Parathyroid adenoma (tissue), 2 donors: Measurements from ENCODE around the gene ABTB1.

Experiments used
- H2AFZ ChIP-seq: fragments of 300-600 bp; sonication (generic); one replicate; pipeline ENCODE4 v1.7.0; 2017; ENCODE audit warnings: antibody characterized with exemption, mild to moderate bottlenecking
- H3K27ac ChIP-seq: fragments of 300-600 bp; sonication (generic); one replicate; pipeline ENCODE4 v1.7.0; 2017
- H3K27me3 ChIP-seq: fragments of 300-600 bp; sonication (generic); one replicate; pipeline ENCODE4 v1.7.0; 2017; ENCODE audit warnings: low read length; ENCODE audit not compliant: control insufficient read depth, insufficient read depth
- H3K36me3 ChIP-seq: fragments of 300-600 bp; sonication (generic); one replicate; pipeline ENCODE4 v1.7.0; 2017; ENCODE audit warnings: low read length; ENCODE audit not compliant: control insufficient read depth, insufficient read depth
- H3K4me1 ChIP-seq: fragments of 300-600 bp; sonication (generic); one replicate; pipeline ENCODE4 v1.7.0; 2017; ENCODE audit warnings: control low read depth
- H3K4me2 ChIP-seq: fragments of 300-600 bp; sonication (generic); one replicate; pipeline ENCODE4 v1.7.0; 2017; ENCODE audit warnings: low read length
- H3K4me3 ChIP-seq: fragments of 300-600 bp; sonication (generic); one replicate; pipeline ENCODE4 v1.7.0; 2017; ENCODE audit warnings: low read depth, low read length
- H3K79me2 ChIP-seq: fragments of 300-600 bp; sonication (generic); one replicate; pipeline ENCODE4 v1.7.0; 2017; ENCODE audit warnings: control low read depth
- H3K9ac ChIP-seq: fragments of 300-600 bp; sonication (generic); one replicate; pipeline ENCODE4 v1.7.0; 2017; ENCODE audit warnings: mild to moderate bottlenecking
- H3K9me3 ChIP-seq: fragments of 300-600 bp; sonication (generic); one replicate; pipeline ENCODE4 v1.7.0; 2017; ENCODE audit warnings: low read length; ENCODE audit not compliant: control insufficient read depth
- CTCF ChIP-seq: fragments of 300-600 bp; sonication (generic); IDR thresholded peaks from one replicate; pipeline ENCODE4 v1.7.0; 2017; ENCODE audit warnings: antibody characterized with exemption, mild to moderate bottlenecking
- donor health status: primary hyperparathyroidism.

ABTB1 gene

GRCh38 chr3:127634653-127635052 is 38.1 kb upstream of the ABTB1 start:
- Histone ChIP-seq H2AFZ (no peak overlapping the region), H3K4me1 (peaks cover 9% of the 10 kb centered on the region), H3K27ac (no peak overlapping the region), H3K9me3 (no peaks in the 10 kb centered on the region), H3K79me2 (no peaks in the 10 kb centered on the region), H3K9ac (no peak overlapping the region), H3K4me2 (no peak overlapping the region), H3K27me3 (no peaks in the 10 kb centered on the region), H3K36me3 (no peaks in the 10 kb centered on the region), H3K4me3 (no peak overlapping the region)
- no peak for TF ChIP-seq CTCF

- TF ChIP-seq CTCF, result no peak
Measured at GRCh38 chr3:127637546-127637945, 35.2 kb upstream of the ABTB1 start.

GRCh38 chr3:127637971-127638370 is 34.8 kb upstream of the ABTB1 start:
- TF ChIP-seq CTCF, result no peak
- Histone ChIP-seq H3K27ac (no peak overlapping the region), H3K27me3 (no peaks in the 10 kb centered on the region), H3K4me3 (no peak overlapping the region), H3K4me2 (no peak overlapping the region), H3K4me1 (no peaks in the 10 kb centered on the region), H3K9ac (no peak overlapping the region), H3K36me3 (no peaks in the 10 kb centered on the region), H3K9me3 (no peaks in the 10 kb centered on the region), H3K79me2 (no peaks in the 10 kb centered on the region), H2AFZ (no peak overlapping the region)

More at GRCh38 chr3:127637546-127637945, 35.2 kb upstream of the ABTB1 start:
- H3K27me3 ChIP-seq, result no peaks in the 10 kb centered on the region
- no peak overlapping the region for H3K9ac ChIP-seq
- no peaks in the 10 kb centered on the region for H3K9me3 ChIP-seq
- H2AFZ ChIP-seq, result no peak overlapping the region
- H3K27ac ChIP-seq, result no peak overlapping the region
- no peak overlapping the region for H3K4me2 ChIP-seq
- no peaks in the 10 kb centered on the region for H3K4me1 ChIP-seq
- no peak overlapping the region for H3K4me3 ChIP-seq
- H3K79me2 ChIP-seq, result no peaks in the 10 kb centered on the region
- H3K36me3 ChIP-seq, result no peaks in the 10 kb centered on the region

GRCh38 chr3:127639173-127640041 is 33.3 kb upstream of the ABTB1 start:
- H3K79me2 ChIP-seq, result no peaks in the 10 kb centered on the region
- H3K27me3 ChIP-seq, result no peaks in the 10 kb centered on the region
- H3K27ac ChIP-seq, result no peak overlapping the region
- no peak overlapping the region for H3K4me3 ChIP-seq
- no peak overlapping the region for H3K4me2 ChIP-seq
- no peaks in the 10 kb centered on the region for H3K9me3 ChIP-seq
- no peak overlapping the region for H3K9ac ChIP-seq
- no peak for TF ChIP-seq CTCF
- no peaks in the 10 kb centered on the region for H3K36me3 ChIP-seq
- no peaks in the 10 kb centered on the region for H3K4me1 ChIP-seq
- H2AFZ ChIP-seq, result no peak overlapping the region

- H3K27ac ChIP-seq, result no peak overlapping the region
- no peaks in the 10 kb centered on the region for H3K36me3 ChIP-seq
- H3K9me3 ChIP-seq, result no peaks in the 10 kb centered on the region
- H3K27me3 ChIP-seq, result no peaks in the 10 kb centered on the region
- H2AFZ ChIP-seq, result no peak overlapping the region
- TF ChIP-seq CTCF, result no peak
- H3K9ac ChIP-seq, result no peak overlapping the region
- no peaks in the 10 kb centered on the region for H3K79me2 ChIP-seq
- no peak overlapping the region for H3K4me2 ChIP-seq
- H3K4me3 ChIP-seq, result no peak overlapping the region
- no peaks in the 10 kb centered on the region for H3K4me1 ChIP-seq
Measured at GRCh38 chr3:127640042-127640355, 32.8 kb upstream of the ABTB1 start.
